ENCODE measurements around the gene AMT. TPM values are rescaled to one million over a fixed set of nuclear protein-coding genes. Genes with fewer than 3 reads are reported as not detected.

The AMT gene
- total RNA-seq, 1 experiment from 2014 or later = 66.6 TPM

- no peak for DNase-seq (ENCODE audit: low spot score)
- CTCF ChIA-PET = no interaction called here
- TF ChIP-seq ZNF138 (CRISPR knock-in tag; conservative IDR thresholded peaks at IDR 0.05) (no peak), ZNF423 (CRISPR knock-in tag; IDR thresholded peaks at IDR 0.05) (no peak), ZNF512 (CRISPR knock-in tag; IDR thresholded peaks at IDR 0.05; ENCODE audit: borderline replicate concordance) (no peak), FOXK1 (CRISPR knock-in tag; IDR thresholded peaks at IDR 0.05) (no peak), NR2C2 (CRISPR knock-in tag; IDR thresholded peaks at IDR 0.05) (no peak), ATF1 (CRISPR knock-in tag; IDR thresholded peaks at IDR 0.05) (no peak)
- TF ChIP-seq, protein P1, sequence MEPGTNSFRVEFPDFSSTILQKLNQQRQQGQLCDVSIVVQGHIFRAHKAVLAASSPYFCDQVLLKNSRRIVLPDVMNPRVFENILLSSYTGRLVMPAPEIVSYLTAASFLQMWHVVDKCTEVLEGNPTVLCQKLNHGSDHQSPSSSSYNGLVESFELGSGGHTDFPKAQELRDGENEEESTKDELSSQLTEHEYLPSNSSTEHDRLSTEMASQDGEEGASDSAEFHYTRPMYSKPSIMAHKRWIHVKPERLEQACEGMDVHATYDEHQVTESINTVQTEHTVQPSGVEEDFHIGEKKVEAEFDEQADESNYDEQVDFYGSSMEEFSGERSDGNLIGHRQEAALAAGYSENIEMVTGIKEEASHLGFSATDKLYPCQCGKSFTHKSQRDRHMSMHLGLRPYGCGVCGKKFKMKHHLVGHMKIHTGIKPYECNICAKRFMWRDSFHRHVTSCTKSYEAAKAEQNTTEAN (CRISPR knock-in tag; IDR thresholded peaks at IDR 0.05) = no peak
- TF ChIP-seq, protein P2, sequence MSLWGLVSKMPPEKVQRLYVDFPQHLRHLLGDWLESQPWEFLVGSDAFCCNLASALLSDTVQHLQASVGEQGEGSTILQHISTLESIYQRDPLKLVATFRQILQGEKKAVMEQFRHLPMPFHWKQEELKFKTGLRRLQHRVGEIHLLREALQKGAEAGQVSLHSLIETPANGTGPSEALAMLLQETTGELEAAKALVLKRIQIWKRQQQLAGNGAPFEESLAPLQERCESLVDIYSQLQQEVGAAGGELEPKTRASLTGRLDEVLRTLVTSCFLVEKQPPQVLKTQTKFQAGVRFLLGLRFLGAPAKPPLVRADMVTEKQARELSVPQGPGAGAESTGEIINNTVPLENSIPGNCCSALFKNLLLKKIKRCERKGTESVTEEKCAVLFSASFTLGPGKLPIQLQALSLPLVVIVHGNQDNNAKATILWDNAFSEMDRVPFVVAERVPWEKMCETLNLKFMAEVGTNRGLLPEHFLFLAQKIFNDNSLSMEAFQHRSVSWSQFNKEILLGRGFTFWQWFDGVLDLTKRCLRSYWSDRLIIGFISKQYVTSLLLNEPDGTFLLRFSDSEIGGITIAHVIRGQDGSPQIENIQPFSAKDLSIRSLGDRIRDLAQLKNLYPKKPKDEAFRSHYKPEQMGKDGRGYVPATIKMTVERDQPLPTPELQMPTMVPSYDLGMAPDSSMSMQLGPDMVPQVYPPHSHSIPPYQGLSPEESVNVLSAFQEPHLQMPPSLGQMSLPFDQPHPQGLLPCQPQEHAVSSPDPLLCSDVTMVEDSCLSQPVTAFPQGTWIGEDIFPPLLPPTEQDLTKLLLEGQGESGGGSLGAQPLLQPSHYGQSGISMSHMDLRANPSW (CRISPR knock-in tag; conservative IDR thresholded peaks at IDR 0.05; ENCODE audit: low read depth) = no peak
- TF ChIP-seq, protein P3, sequence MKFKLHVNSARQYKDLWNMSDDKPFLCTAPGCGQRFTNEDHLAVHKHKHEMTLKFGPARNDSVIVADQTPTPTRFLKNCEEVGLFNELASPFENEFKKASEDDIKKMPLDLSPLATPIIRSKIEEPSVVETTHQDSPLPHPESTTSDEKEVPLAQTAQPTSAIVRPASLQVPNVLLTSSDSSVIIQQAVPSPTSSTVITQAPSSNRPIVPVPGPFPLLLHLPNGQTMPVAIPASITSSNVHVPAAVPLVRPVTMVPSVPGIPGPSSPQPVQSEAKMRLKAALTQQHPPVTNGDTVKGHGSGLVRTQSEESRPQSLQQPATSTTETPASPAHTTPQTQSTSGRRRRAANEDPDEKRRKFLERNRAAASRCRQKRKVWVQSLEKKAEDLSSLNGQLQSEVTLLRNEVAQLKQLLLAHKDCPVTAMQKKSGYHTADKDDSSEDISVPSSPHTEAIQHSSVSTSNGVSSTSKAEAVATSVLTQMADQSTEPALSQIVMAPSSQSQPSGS (CRISPR knock-in tag; IDR thresholded peaks at IDR 0.05; ENCODE audit: borderline replicate concordance, low read depth) = no peak
- Mint-ChIP-seq H3K9me3 (no peaks in the 10 kb centered on the region), H3K27ac (no peak overlapping the region), H3K4me3 (peak overlapping the region; percentile 98), H3K36me3 (no peaks in the 10 kb centered on the region), H3K27me3 (ENCODE audit: low read depth) (no peaks in the 10 kb centered on the region), H3K4me1 (peaks cover 12% of the 10 kb centered on the region)
- ATAC-seq = no peak
- POLR2A ChIA-PET = no interaction called here
Measured at GRCh38 chr3:49427586-49427985, 5.3 kb upstream of the AMT start.

DNA sequence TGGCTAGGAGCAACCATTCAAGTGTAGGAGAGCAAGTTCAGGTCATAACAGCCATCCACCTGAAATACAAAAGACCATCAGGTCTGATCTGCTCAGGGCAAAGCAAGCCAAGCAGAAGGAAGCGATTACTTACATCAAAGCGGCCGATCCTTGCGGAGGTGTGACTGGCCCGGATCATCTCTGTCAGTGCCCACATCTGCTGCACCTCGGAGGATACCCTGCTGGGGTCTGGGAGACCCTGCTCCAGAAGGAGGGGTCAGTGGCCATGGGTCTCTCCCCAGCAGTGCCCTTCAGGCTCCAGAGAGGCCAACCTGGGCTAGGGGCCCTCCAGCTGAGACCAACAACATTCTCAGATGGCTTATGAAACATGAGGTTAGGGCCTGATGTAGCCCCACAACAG lies 2.5 kb upstream of the AMT start:
- no peak for DNase-seq (ENCODE audit: low spot score)
- TF ChIP-seq, protein P4, sequence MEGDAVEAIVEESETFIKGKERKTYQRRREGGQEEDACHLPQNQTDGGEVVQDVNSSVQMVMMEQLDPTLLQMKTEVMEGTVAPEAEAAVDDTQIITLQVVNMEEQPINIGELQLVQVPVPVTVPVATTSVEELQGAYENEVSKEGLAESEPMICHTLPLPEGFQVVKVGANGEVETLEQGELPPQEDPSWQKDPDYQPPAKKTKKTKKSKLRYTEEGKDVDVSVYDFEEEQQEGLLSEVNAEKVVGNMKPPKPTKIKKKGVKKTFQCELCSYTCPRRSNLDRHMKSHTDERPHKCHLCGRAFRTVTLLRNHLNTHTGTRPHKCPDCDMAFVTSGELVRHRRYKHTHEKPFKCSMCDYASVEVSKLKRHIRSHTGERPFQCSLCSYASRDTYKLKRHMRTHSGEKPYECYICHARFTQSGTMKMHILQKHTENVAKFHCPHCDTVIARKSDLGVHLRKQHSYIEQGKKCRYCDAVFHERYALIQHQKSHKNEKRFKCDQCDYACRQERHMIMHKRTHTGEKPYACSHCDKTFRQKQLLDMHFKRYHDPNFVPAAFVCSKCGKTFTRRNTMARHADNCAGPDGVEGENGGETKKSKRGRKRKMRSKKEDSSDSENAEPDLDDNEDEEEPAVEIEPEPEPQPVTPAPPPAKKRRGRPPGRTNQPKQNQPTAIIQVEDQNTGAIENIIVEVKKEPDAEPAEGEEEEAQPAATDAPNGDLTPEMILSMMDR (IDR thresholded peaks at IDR 0.05) = no peak
- no peak for TF ChIP-seq JUN (CRISPR knock-in tag; IDR thresholded peaks at IDR 0.05)
- Mint-ChIP-seq H3K4me3 (no peak overlapping the region), H3K4me1 (peaks cover 21% of the 10 kb centered on the region), H3K27me3 (ENCODE audit: low read depth) (no peaks in the 10 kb centered on the region), H3K9me3 (no peaks in the 10 kb centered on the region), H3K27ac (no peak overlapping the region), H3K36me3 (peaks cover 4% of the 10 kb centered on the region; the same call in 1 of the 2 replicates)
- POLR2A ChIA-PET = no interaction called here
- CTCF ChIA-PET = no interaction called here
- ATAC-seq = no peak

DNA sequence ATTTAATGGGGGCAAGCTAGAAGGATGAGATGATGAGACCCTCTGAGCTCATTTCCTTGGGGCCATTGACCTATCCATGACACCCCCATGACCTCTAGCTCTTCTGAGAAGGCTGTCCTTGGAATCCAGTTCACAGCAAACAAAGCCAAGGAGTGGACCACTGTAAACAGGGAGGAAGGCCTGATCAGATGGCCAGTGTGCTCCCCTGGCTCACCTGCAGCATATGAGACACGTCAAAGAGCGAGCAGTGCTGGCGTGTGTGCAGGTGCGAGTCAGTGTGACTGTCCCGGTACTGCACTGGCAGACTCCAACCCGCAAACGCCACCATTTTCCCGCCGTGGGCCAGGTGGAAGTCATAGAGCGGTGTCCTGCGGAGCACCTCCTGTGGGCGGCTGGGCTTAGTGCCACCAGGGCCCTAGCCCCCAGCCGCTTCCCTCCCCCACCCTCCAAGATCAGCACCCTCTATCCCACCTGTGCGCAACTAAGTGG lies 339 bp downstream of the AMT start:
- H3K27ac Mint-ChIP-seq = peak overlapping the region; percentile 94
- H3K4me1 Mint-ChIP-seq = peaks cover 26% of the 10 kb centered on the region
- peaks cover 7% of the 10 kb centered on the region; the same call in 1 of the 2 replicates for H3K36me3 Mint-ChIP-seq
- DNase-seq (ENCODE audit: low spot score) (no peak), ATAC-seq (peak; percentile 13)
- H3K9me3 Mint-ChIP-seq = no peaks in the 10 kb centered on the region
- CTCF ChIA-PET = interaction anchor here (0.9 to 2.0 kb wide), 8 partner anchors 10 to 328 kb away, joined by 3 to 7 read pairs (median 4); partner anchors contain the start of genes KLHDC8B, QRICH1, RHOA and TCTA
- H3K4me3 Mint-ChIP-seq = peak overlapping the region; percentile 96
- POLR2A ChIA-PET = interaction anchor here (0.7 kb wide), 2 partner anchors 9 to 47 kb away, joined by 3 read pairs; no protein-coding TSS in a partner anchor
- no peaks in the 10 kb centered on the region for H3K27me3 Mint-ChIP-seq (ENCODE audit: low read depth)
- TF ChIP-seq NFYB (CRISPR knock-in tag; conservative IDR thresholded peaks at IDR 0.05; ENCODE audit: low read depth) (0 out of 2 replicates have a peak, but pooled peaks have one; percentile 8), FOXK1 (CRISPR knock-in tag; IDR thresholded peaks at IDR 0.05) (no peak), FOXP1 (CRISPR knock-in tag; IDR thresholded peaks at IDR 0.05; ENCODE audit: borderline replicate concordance) (peak; percentile 67; the same call in 1 of the 2 replicates)
- TF ChIP-seq, protein P5, sequence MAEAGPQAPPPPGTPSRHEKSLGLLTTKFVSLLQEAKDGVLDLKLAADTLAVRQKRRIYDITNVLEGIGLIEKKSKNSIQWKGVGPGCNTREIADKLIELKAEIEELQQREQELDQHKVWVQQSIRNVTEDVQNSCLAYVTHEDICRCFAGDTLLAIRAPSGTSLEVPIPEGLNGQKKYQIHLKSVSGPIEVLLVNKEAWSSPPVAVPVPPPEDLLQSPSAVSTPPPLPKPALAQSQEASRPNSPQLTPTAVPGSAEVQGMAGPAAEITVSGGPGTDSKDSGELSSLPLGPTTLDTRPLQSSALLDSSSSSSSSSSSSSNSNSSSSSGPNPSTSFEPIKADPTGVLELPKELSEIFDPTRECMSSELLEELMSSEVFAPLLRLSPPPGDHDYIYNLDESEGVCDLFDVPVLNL (CRISPR knock-in tag; IDR thresholded peaks at IDR 0.05; ENCODE audit: borderline replicate concordance, low read depth) = peak; percentile 84
- TF ChIP-seq, protein P6, sequence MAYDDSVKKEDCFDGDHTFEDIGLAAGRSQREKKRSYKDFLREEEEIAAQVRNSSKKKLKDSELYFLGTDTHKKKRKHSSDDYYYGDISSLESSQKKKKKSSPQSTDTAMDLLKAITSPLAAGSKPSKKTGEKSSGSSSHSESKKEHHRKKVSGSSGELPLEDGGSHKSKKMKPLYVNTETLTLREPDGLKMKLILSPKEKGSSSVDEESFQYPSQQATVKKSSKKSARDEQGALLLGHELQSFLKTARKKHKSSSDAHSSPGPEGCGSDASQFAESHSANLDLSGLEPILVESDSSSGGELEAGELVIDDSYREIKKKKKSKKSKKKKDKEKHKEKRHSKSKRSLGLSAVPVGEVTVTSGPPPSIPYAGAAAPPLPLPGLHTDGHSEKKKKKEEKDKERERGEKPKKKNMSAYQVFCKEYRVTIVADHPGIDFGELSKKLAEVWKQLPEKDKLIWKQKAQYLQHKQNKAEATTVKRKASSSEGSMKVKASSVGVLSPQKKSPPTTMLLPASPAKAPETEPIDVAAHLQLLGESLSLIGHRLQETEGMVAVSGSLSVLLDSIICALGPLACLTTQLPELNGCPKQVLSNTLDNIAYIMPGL (CRISPR knock-in tag; IDR thresholded peaks at IDR 0.05) = 0 out of 2 replicates have a peak, but pooled peaks have one; percentile 46
- TF ChIP-seq, protein P1 (CRISPR knock-in tag; IDR thresholded peaks at IDR 0.05) = 0 out of 2 replicates have a peak, but pooled peaks have one; percentile 58
